ENCODE measurements around the gene MSH5.

GRCh38 chr6:31758281-31758680 is 18.5 kb downstream of the MSH5 start:
- TF ChIP-seq CTCF (IDR thresholded peaks at IDR 0.05) (no peak), POLR2AphosphoS5 (IDR thresholded peaks at IDR 0.05) (no peak), POLR2A (IDR thresholded peaks at IDR 0.05) (no peak), EP300 (IDR thresholded peaks at IDR 0.05) (no peak)
